ENCODE data around the gene ATP6V1B1.

GRCh38 chr2:70994009-70994698 lies 58.5 kb downstream of the ATP6V1B1 start:
- TF ChIP-seq SP1 (IDR thresholded peaks at IDR 0.05) (no peak), SUZ12 (IDR thresholded peaks at IDR 0.05) (no peak), FOXM1 (IDR thresholded peaks at IDR 0.05; ENCODE audit: borderline replicate concordance) (no peak), TARDBP (IDR thresholded peaks at IDR 0.05) (no peak), NFRKB (IDR thresholded peaks at IDR 0.05) (no peak), ZNF384 (IDR thresholded peaks at IDR 0.05) (no peak)

All from HEK293T (cell line).